MM.1S (cell line): ENCODE data around the gene DUSP18.
A peak's percentile ranks its signal among the peaks of the same experiment; 100 is the strongest.
"Not testable (repeated sequence)": the region's sequence is repeated elsewhere in the genome, so short reads cannot be mapped to it uniquely, and the experiment has no call there.

Experiments
- DNase-seq: peaks from one replicate; pipeline ENCODE4 v3.0.0-alpha.2; 2015
- H2AFZ ChIP-seq: fragments of 300-600 bp; sonication (generic); 2 replicates; pipeline ENCODE4 v1.6.0; 2016; ENCODE audit warnings: antibody characterized with exemption, low read length
- H3F3A ChIP-seq: fragments of 300-600 bp; sonication (generic); 2 replicates; pipeline ENCODE4 v1.6.1; 2016; ENCODE audit warnings: mild to moderate bottlenecking, antibody characterized with exemption, low read length, moderate library complexity, mixed read lengths; ENCODE audit not compliant: insufficient read depth
- H3K27ac ChIP-seq: fragments of 300-600 bp; sonication (generic); 2 replicates; pipeline ENCODE4 v1.5.1; 2016; ENCODE audit warnings: mild to moderate bottlenecking, low read length
- H3K27me3 ChIP-seq: fragments of 300-600 bp; sonication (generic); replicated peaks from 2 replicates; pipeline ENCODE4 v1.6.0; 2016; ENCODE audit warnings: low read length; ENCODE audit not compliant: insufficient read depth
- H3K36me3 ChIP-seq: fragments of 300-600 bp; sonication (generic); replicated peaks from 2 replicates; pipeline ENCODE4 v1.6.1; 2016; ENCODE audit warnings: mild to moderate bottlenecking, low read length, mixed read lengths; ENCODE audit not compliant: insufficient read depth
- H3K4me1 ChIP-seq: fragments of 300-600 bp; sonication (generic); 2 replicates; pipeline ENCODE4 v1.6.1; 2016; ENCODE audit warnings: low read length, mixed read lengths
- H3K4me2 ChIP-seq: fragments of 300-600 bp; sonication (generic); 2 replicates; pipeline ENCODE4 v1.6.0; 2016; ENCODE audit warnings: low read depth, low read length
- H3K4me3 ChIP-seq: fragments of 300-600 bp; sonication (generic); 2 replicates; pipeline ENCODE4 v1.5.1; 2016; ENCODE audit warnings: low read length, mixed read lengths
- H3K79me2 ChIP-seq: fragments of 300-600 bp; sonication (generic); 2 replicates; pipeline ENCODE4 v1.6.1; 2016; ENCODE audit warnings: mixed run types, low read length, mixed read lengths
- H3K9ac ChIP-seq: fragments of 300-600 bp; sonication (generic); 2 replicates; pipeline ENCODE4 v1.6.1; 2016; ENCODE audit warnings: low read length, mixed read lengths
- H3K9me2 ChIP-seq: fragments of 300-600 bp; sonication (generic); replicated peaks from 2 replicates; pipeline ENCODE4 v1.6.1; 2016; ENCODE audit warnings: mild to moderate bottlenecking, low read length, mixed read lengths; ENCODE audit not compliant: insufficient read depth
- H3K9me3 ChIP-seq: fragments of 300-600 bp; sonication (generic); replicated peaks from 2 replicates; pipeline ENCODE4 v1.6.1; 2016; ENCODE audit warnings: mild to moderate bottlenecking, low read length, mixed read lengths; ENCODE audit not compliant: insufficient read depth
- H4K20me1 ChIP-seq: fragments of 300-600 bp; sonication (generic); 2 replicates; pipeline ENCODE4 v1.6.1; 2016; ENCODE audit warnings: mild to moderate bottlenecking, low read length, moderate library complexity, mixed read lengths; ENCODE audit not compliant: insufficient read depth
- EZH2 ChIP-seq: fragments of 300-600 bp; sonication (generic); optimal IDR thresholded peaks from 2 replicates; pipeline ENCODE3; 2017; ENCODE audit warnings: low read depth, mild to moderate bottlenecking, antibody characterized with exemption, low read length, mixed read lengths
- EZH2phosphoT487 ChIP-seq: fragments of 300-600 bp; sonication (generic); IDR thresholded peaks from 2 replicates; pipeline ENCODE4 v1.6.1; 2018; ENCODE audit warnings: antibody characterized with exemption, low read length
- TF ChIP-seq, protein P1 (sequence below): fragments of 300-600 bp; sonication (generic); IDR thresholded peaks from 2 replicates; pipeline ENCODE4 v1.5.1; 2016; ENCODE audit warnings: antibody characterized with exemption, low read length, mixed read lengths

Gene DUSP18

DNA sequence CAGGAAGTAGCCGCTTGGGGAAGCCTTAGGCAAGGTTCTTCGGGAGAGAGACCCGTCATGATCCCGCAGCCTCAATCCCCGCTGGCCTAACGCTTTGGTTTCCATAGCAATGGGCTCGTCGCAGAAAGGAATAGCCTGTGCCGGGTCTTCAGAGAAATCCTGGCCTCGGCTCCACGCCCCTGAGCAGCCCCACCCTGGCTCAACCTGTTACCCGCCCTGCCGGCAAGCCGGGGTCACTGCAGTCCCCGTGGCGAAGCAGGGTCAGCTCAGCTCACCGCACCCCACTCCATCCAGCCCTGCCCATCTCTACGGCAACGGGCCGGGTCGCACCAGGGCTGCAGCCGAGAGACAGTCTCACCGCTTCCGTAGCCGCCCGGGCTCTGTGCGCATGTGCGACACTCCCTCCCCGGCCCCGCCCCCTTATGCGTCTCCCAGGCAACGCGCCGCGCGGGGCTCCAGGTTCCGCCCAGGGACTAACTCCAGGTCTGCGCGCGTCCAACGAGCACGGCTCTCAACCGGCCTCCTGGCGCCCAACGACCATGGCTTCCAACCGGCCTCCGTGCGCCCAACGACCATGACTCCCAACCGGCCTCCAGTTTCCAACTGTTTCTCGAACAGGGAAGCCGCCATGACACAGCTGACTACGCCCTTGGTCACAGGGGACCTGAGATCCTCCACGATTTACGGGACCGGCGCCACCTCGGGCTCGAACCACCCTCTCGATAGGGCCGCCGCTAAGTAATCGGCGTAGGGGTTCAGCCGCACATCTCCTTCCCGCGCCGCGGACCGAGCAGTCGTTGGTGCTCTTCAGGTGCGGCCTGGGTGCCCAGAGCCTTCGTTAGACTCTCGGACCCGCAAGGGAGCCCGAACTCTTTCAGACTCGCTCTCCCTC lies at the start of gene DUSP18:
Gene DUSP18 (minus strand): TSS at position 382 of the 892 bp plus-strand sequence. CDS start 3,872 bp downstream, outside the sequence.
- peak; percentile 90 for DNase-seq
- Histone ChIP-seq H2AFZ (peak within 1 kb of the TSS; percentile 95), H3K36me3 (no peaks in the 10 kb centered on the region), H3K27ac (no peak within 1 kb of the TSS), H3K9me3 (no peaks in the 10 kb centered on the region), H3K4me3 (peak within 1 kb of the TSS; percentile 83), H4K20me1 (no peaks in the 10 kb centered on the region), H3K9me2 (no peaks in the 10 kb centered on the region), H3K4me1 (no peaks in the 10 kb centered on the region; the same call in 1 of the 2 replicates), H3K79me2 (no peaks in the 10 kb centered on the region), H3K4me2 (peak within 1 kb of the TSS; percentile 99), H3K9ac (peak within 1 kb of the TSS; percentile 46; the same call in 1 of the 2 replicates), H3F3A (no peaks in the 10 kb centered on the region), H3K27me3 (peaks cover 8% of the 10 kb centered on the region)
- TF ChIP-seq, protein P1, sequence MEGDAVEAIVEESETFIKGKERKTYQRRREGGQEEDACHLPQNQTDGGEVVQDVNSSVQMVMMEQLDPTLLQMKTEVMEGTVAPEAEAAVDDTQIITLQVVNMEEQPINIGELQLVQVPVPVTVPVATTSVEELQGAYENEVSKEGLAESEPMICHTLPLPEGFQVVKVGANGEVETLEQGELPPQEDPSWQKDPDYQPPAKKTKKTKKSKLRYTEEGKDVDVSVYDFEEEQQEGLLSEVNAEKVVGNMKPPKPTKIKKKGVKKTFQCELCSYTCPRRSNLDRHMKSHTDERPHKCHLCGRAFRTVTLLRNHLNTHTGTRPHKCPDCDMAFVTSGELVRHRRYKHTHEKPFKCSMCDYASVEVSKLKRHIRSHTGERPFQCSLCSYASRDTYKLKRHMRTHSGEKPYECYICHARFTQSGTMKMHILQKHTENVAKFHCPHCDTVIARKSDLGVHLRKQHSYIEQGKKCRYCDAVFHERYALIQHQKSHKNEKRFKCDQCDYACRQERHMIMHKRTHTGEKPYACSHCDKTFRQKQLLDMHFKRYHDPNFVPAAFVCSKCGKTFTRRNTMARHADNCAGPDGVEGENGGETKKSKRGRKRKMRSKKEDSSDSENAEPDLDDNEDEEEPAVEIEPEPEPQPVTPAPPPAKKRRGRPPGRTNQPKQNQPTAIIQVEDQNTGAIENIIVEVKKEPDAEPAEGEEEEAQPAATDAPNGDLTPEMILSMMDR, result peak; percentile 42
- TF ChIP-seq EZH2, result no peak

DNA sequence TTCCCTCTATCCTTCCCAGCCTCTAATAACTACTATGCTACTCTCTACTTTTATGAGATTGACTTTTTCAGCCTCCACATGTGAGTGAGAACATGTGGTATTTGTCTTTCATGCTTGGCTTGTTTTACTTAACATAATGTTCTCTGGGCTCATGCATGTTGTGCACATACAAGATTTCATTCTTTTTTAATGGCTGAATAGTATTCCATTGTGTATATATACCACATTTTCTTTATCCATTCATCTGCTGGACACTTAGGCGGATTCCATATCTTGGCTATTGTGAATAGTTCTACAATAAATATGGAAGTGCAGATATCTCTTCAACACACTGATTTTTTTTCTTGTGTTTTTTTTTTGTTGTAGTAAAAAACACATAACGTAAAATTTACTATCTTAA lies 46.4 kb upstream of the DUSP18 start:
- H3K27me3 ChIP-seq, result no peaks in the 10 kb centered on the region
- H3K9me3 ChIP-seq, result no peaks in the 10 kb centered on the region
- no peak overlapping the region for H3K27ac ChIP-seq
- H4K20me1 ChIP-seq, result no peaks in the 10 kb centered on the region
- H2AFZ ChIP-seq, result no peak overlapping the region
- H3K36me3 ChIP-seq, result no peaks in the 10 kb centered on the region
- DNase-seq, result no peak
- no peak overlapping the region for H3K4me2 ChIP-seq
- H3K9me2 ChIP-seq, result no peaks in the 10 kb centered on the region
- H3K4me3 ChIP-seq, result no peak overlapping the region
- no peaks in the 10 kb centered on the region for H3K79me2 ChIP-seq
- H3K9ac ChIP-seq, result no peak overlapping the region
- H3F3A ChIP-seq, result no peaks in the 10 kb centered on the region
- no peaks in the 10 kb centered on the region for H3K4me1 ChIP-seq
- TF ChIP-seq, protein P1, result no peak
- TF ChIP-seq EZH2phosphoT487, result no peak
- no peak for TF ChIP-seq EZH2

DNA sequence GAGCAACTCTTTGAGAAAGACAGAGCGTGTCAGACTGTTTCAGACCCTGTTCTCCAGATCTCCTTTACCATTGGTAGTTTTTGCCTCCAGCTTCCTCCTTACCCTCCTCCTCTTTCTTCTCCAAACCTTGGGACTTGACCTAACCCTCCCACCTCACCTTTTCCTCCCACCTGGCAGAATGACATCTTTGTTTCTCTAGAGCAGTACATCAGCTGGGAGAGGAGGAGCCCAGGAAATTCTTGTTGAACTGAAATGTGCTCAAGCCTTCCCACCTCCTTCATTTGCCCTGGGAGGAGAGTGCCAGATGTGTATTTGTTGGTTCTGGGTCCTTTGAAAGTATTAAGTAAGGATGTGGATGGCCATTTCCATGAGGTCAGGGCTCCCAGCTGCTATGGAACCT lies 44.4 kb upstream of the DUSP18 start:
- H3K79me2 ChIP-seq, result no peaks in the 10 kb centered on the region
- H3K4me1 ChIP-seq, result no peaks in the 10 kb centered on the region
- no peaks in the 10 kb centered on the region for H3K27me3 ChIP-seq
- no peak overlapping the region for H3K9ac ChIP-seq
- H3K4me3 ChIP-seq, result no peak overlapping the region
- no peaks in the 10 kb centered on the region for H3K36me3 ChIP-seq
- H3K4me2 ChIP-seq, result no peak overlapping the region
- DNase-seq, result no peak
- H3F3A ChIP-seq, result no peaks in the 10 kb centered on the region
- no peaks in the 10 kb centered on the region for H3K9me2 ChIP-seq
- H2AFZ ChIP-seq, result no peak overlapping the region
- H4K20me1 ChIP-seq, result no peaks in the 10 kb centered on the region
- no peak overlapping the region for H3K27ac ChIP-seq
- no peaks in the 10 kb centered on the region for H3K9me3 ChIP-seq
- TF ChIP-seq EZH2 (no peak), EZH2phosphoT487 (no peak)
- TF ChIP-seq, protein P1, result no peak

DNA sequence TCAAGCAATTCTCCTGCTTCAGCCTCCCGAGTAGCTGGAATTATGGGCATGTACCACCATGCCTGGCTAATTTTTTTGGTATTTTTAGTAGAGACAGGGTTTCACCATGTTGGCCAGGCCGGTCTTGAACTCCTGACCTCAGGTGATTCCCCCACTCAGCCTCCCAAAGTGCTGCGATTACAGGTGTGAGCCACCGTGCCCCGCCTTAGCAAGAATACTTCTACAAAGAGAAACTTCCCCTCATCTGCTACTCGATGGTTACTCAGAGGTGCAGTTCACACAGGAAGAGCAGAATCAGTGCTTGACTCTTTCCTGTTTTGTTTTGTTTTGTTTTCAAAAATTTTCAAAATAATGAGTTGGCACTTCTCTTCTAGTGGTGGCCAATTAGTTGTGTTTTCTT lies 42.3 kb upstream of the DUSP18 start:
- not testable (repeated sequence) for H3K27me3 ChIP-seq, H3K4me2 ChIP-seq, H3K4me3 ChIP-seq, H3K9ac ChIP-seq, H3K9me3 ChIP-seq, H3K79me2 ChIP-seq, H3K36me3 ChIP-seq, H4K20me1 ChIP-seq, H3K27ac ChIP-seq, H2AFZ ChIP-seq, H3K9me2 ChIP-seq
- Histone ChIP-seq H3K4me1 (peaks cover 14% of the 10 kb centered on the region), H3F3A (peaks cover 11% of the 10 kb centered on the region; the same call in 1 of the 2 replicates)
- DNase-seq, result peak; percentile 17
